Lower leg skin (tissue), 4 donors: ENCODE measurements around the gene HS2ST1. TPM values are rescaled to one million over a fixed set of nuclear protein-coding genes. Genes with fewer than 3 reads are reported as not detected.

Experiments used
- DNase-seq, 2 donors: peaks; one replicate each; pipeline ENCODE4 v3.0.0-alpha.2; 2019; ENCODE audit warnings: low spot score in 2 of 2
- H3K4me3 ChIP-seq: fragments of 200-600 bp; sonication (generic); 2 replicates; pipeline ENCODE4 v1.5.1; 2017; ENCODE audit warnings: mild to moderate bottlenecking, low read depth; ENCODE audit not compliant: poor library complexity, severe bottlenecking
- CTCF ChIP-seq, 3 donors: fragments of 450-650 bp; IDR thresholded peaks; one replicate each; pipeline ENCODE4 v1.5.1; 2016; ENCODE audit warnings: antibody characterized with exemption in 3 of 3, mild to moderate bottlenecking in 3 of 3, moderate library complexity in 2 of 3
- POLR2A ChIP-seq, 2 donors: fragments of 450-650 bp; IDR thresholded peaks; one replicate each; pipeline ENCODE4 v1.6.1; 2016 to 2017; ENCODE audit warnings: antibody characterized with exemption in 2 of 2, mild to moderate bottlenecking in 1 of 2, moderate library complexity in 1 of 2
- WGBS, 2 donors: methylation state at CpG; one replicate each; pipeline ENCODE4 v1.1.5; 2018; 5-methylcytosine and 5-hydroxymethylcytosine counted together
- intact Hi-C: fragments of 100-400 bp; cut with DNase I; formaldehyde crosslinking; loops from one replicate; pipeline ENCODE4 v1.15.0; 2023; ENCODE audit warnings: low total_unique reads
- total RNA-seq, 4 donors: library from RNA; depleted of rRNA; stranded (reverse); fragments of >200 nt; gene quantifications; one replicate each; pipeline ENCODE4 v1.1.0, GENCODE V29; 2016

Gene HS2ST1
- total RNA-seq, 4 donors from 2014 or later: 9.0 to 11.8 (median 10.7) TPM

GRCh38 chr1:86915737-86916235 is 1.4 kb downstream of the HS2ST1 start:
- H3K4me3 ChIP-seq: peak overlapping the region; percentile 76
- no peak for DNase-seq
- intact Hi-C loops: no loop called here
- TF ChIP-seq POLR2A (IDR thresholded peaks at IDR 0.05) (no peak), CTCF (IDR thresholded peaks at IDR 0.05) (no peak)
- WGBS, 2 donors: 3 to 5% methylated on average over 14 of the region's 14 CpGs

DNA sequence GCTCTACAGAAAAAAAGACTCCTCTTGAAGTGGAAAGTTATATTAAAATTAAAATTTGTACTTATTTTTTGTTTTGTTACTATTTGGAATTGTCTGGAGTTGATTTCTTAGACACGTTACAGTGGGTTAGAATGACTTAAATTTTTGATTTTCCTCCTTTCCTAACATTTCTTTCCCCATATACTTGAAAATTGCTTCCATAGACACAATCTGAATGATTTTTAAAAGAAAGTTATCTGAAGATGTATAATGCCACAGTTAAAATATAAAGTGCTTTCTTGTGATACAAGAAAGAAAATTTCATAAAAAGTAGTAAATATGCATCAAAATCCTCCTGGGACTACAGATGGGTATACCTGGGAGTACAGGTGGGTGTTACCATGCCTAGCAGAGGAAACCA is 2.3 kb downstream of the HS2ST1 start:
- no peak overlapping the region for H3K4me3 ChIP-seq
- no peak for DNase-seq
- WGBS, 2 donors: 79 to 93% methylated on average over 1 of the region's 1 CpG
- TF ChIP-seq CTCF (IDR thresholded peaks at IDR 0.05) (no peak), POLR2A (IDR thresholded peaks at IDR 0.05) (no peak)
- intact Hi-C loops: no loop called here

DNA sequence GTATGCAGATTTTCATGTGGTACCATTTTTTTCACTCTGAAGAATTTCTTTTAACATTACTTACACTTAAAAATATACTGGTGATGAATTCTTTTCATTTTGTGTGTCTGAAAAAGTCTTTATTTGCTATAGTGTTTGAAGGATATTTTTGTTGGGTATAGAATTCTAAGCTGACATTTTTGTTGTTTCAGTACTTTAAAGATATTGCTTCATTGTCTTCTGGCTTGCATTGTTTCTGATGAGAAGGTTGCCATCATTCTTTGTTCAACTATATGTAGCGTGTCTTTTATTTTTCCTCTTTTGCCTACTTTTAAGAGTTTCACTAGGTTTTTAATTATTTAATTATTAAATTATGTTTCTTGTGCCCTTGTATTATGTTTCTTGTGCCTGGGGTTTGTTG is 8.0 kb downstream of the HS2ST1 start:
- 96 to 100% methylated on average over 1 of the region's 1 CpG for WGBS, 2 donors
- intact Hi-C loops: no loop called here
- no peak overlapping the region for H3K4me3 ChIP-seq
- no peak for DNase-seq
- no peak for TF ChIP-seq POLR2A (IDR thresholded peaks at IDR 0.05)
- TF ChIP-seq CTCF (IDR thresholded peaks at IDR 0.05): no peak

DNA sequence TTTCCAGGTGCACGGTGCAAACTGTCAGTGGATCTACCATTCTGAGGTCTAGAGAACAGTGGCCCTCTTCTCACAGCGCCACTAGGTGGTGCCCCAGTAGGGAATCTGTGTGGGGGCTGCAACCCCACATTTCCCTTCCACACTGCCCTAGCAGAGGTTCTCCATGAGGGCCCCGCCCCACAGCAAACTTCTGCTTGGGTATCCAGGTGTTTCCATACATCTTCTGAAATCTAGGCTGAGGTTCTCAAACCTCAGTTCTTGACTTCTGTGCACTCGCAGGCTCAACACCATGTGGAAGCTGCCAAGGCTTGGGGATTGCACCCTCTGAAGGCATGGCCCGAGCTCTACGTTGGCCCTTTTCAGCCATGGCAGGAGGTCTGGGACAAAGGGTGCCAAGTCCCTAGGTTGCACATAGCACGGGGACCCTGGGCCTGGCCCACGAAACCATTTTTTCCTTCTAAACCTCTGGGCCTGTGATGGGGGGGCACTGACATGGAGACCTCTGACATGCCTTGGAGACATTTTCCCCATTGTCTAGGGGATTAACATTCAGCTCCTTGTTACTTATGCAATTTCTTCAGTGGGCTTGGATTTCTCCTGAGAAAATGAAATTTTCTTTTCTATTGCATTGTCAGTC is 10.0 kb downstream of the HS2ST1 start:
- DNase-seq: no peak
- intact Hi-C loops: no loop called here
- no peak overlapping the region for H3K4me3 ChIP-seq
- no peak for TF ChIP-seq CTCF (IDR thresholded peaks at IDR 0.05)
- TF ChIP-seq POLR2A (IDR thresholded peaks at IDR 0.05): no peak
- WGBS, 2 donors: 97 to 100% methylated on average over 8 of the region's 8 CpGs

DNA sequence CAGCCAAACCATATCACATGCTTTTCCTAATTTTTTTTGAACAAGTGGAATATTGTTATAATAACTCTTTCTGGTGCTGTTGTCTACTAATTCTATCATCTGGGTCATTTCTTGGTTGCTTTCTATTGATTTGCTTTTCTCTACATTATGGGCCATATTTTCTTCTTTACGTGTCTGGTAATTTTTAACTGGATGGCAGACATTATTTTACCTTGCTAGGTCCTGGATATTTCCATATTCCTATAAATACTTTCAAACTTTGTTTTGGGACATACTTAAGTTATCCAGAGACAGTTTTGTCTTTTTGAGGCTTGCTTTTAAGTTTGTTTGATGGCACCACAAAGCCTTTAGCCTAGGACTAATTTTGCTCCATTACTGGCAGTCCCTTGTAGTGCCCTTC is 11.3 kb downstream of the HS2ST1 start:
- DNase-seq: no peak
- intact Hi-C loops: no loop called here
- TF ChIP-seq CTCF (IDR thresholded peaks at IDR 0.05) (no peak), POLR2A (IDR thresholded peaks at IDR 0.05) (no peak)
- WGBS, 2 donors: 96 to 100% methylated on average over 1 of the region's 1 CpG
- H3K4me3 ChIP-seq: no peak overlapping the region

- no peak overlapping the region for H3K4me3 ChIP-seq
- TF ChIP-seq CTCF (IDR thresholded peaks at IDR 0.05) (no peak), POLR2A (IDR thresholded peaks at IDR 0.05) (no peak)
- 87 to 100% methylated on average over 1 of the region's 1 CpG for whole genome bisulfite sequencing, 2 donors
- no peak for DNase-seq
- intact Hi-C loops: no loop called here
Measured at GRCh38 chr1:86926883-86927282, 12.4 kb downstream of the HS2ST1 start.
